Heart left ventricle (tissue), 16 donors: ENCODE data around the gene ZNF837. TPM values are rescaled to one million over a fixed set of nuclear protein-coding genes. Genes with fewer than 3 reads are reported as not detected.

Experiments used
- ATAC-seq, 4 donors: fragments of 200-7000 bp; cut with Tn5 transposase; one replicate each; pipeline ENCODE4 v1.9.1; 2020 to 2022; ENCODE audit warnings: moderate library complexity in 4 of 4, mild to moderate bottlenecking in 3 of 4, moderate number of reproducible peaks in 1 of 4
- DNase-seq, 5 donors: peaks; one replicate each; pipeline ENCODE4 v3.0.0-alpha.2; 2020
- H3K27ac ChIP-seq, 12 donors: fragments of 200-600 bp; sonication (generic) in 4 of 12; one replicate each; pipeline versions ENCODE4 v1.5.0 to v1.8.0; 2016 to 2022; ENCODE audit warnings: mild to moderate bottlenecking in 2 of 12
- H3K27me3 ChIP-seq, 9 donors: fragments of 200-600 bp; sonication (generic) in 2 of 9; one replicate each; pipeline versions ENCODE4 v1.5.1 to v1.8.0; 2016 to 2022; ENCODE audit warnings: mild to moderate bottlenecking in 3 of 9
- H3K36me3 ChIP-seq, 9 donors: fragments of 200-600 bp; sonication (generic) in 2 of 9; one replicate each; pipeline versions ENCODE4 v1.5.0 to v1.8.0; 2018 to 2022; ENCODE audit warnings: mild to moderate bottlenecking in 2 of 9
- H3K4me1 ChIP-seq, 12 donors: fragments of 200-600 bp; sonication (generic) in 4 of 12; one replicate each; pipeline versions ENCODE4 v1.5.0 to v1.8.0; 2016 to 2022; ENCODE audit warnings: mild to moderate bottlenecking in 3 of 12
- H3K4me3 ChIP-seq, 12 donors: fragments of 200-600 bp; sonication (generic) in 4 of 12; one replicate each; pipeline versions ENCODE4 v1.5.0 to v1.8.0; 2017 to 2022; ENCODE audit warnings: mild to moderate bottlenecking in 9 of 12, moderate library complexity in 4 of 12
- H3K9me3 ChIP-seq, 12 donors: fragments of 200-600 bp; sonication (generic) in 4 of 12; one replicate each; pipeline versions ENCODE4 v1.5.0 to v1.8.0; 2016 to 2022; ENCODE audit warnings: mild to moderate bottlenecking in 1 of 12
- CTCF ChIP-seq, 12 donors: fragments of 200-600 bp; sonication (generic) in 4 of 12; IDR thresholded peaks; one replicate each; pipeline versions ENCODE4 v1.5.0 to v1.8.0; 2018 to 2022; ENCODE audit warnings: antibody characterized with exemption in 12 of 12, mild to moderate bottlenecking in 5 of 12
- POLR2A ChIP-seq, 2 donors: fragments of 450-650 bp; IDR thresholded peaks; one replicate each; pipeline ENCODE4 v1.6.1; 2017; ENCODE audit warnings: antibody characterized with exemption in 2 of 2, mild to moderate bottlenecking in 2 of 2, moderate library complexity in 2 of 2
- WGBS, 4 donors: extraction: QIAGEN DNeasy Blood & Tissue Kit in 2 of 4; methylation state at CpG; one replicate each; pipeline versions ENCODE4 v1.1.5 to v1.1.7; 2013 to 2018; 5-methylcytosine and 5-hydroxymethylcytosine counted together
- intact Hi-C, 10 donors: fragments of 100-400 bp; cut with DNase I; formaldehyde crosslinking; loops; one replicate each; pipeline versions ENCODE4 v1.11.1 to v1.14.2; 2022
- polyA plus RNA-seq, 2 donors: library from polyadenylated mRNA; stranded (reverse); fragments of 200-250 nt; gene quantifications; one replicate each; pipeline ENCODE4 v1.2.3, GENCODE V29; 2013
- total RNA-seq, 9 donors: library from RNA; depleted of rRNA in 2 of 9; stranded (reverse); fragments of >200 nt in 2 of 9; fragmentation: NEBNext Ultra II Directional in 3 of 9; extraction: Animal tissue kit (Norgen Biotek cat#: 25700) in 3 of 9; gene quantifications; one replicate each; pipeline versions ENCODE4 v1.1.0 to v1.2.4, GENCODE V29; 2016 to 2023
- donor health status: ischemic (EF 13 %, LVEDD 7.1; RV severe dilation, severe dysfunction).
- donor health status: healthy with polysubstance abuse.
- donor health status: DM: no; HTN: yes; CAD: no.
- donor health status: DM: no; HTN: no; CAD: no.
- donor health status: ischemic (EF 25% LVEDD 6.9; RV normal size, moderate dysfunction).
- donor health status: ischemic (EF 25% LVEDD 5.7; RV mildly dilated, moderate dysfunction).
- donor health status: healthy.
- donor health status: DM: yes; HTN: yes; CAD: no.
- donor health status: ischemic (EF 35%, LVEDD 5.7; RV mildly dilated, moderate dysfunction).
- donor health status: nonischemic (EF 11% LVEDD 7.7; RV severe dilation, severe dysfunction).
- donor health status: DM: yes; HTN: yes; CAD: no.
- donor health status: PGD.
- donor health status: ischemic (EF 29% LVEDD 5.4; RV normal size, mild dysfunction).
- donor health status: nonischemic (EF 23%, LVEDD 6.1; RV moderate dilation, normal function).

ZNF837 gene
- total and polyA plus RNA-seq, 11 donors = 0.17 to 0.75 (median 0.57) TPM; not detected in 2

GRCh38 chr19:58336820-58337219, 44.0 kb downstream of the ZNF837 start:
- Histone ChIP-seq H3K4me1 (no peaks in the 10 kb centered on the region), H3K27ac (no peak overlapping the region), H3K4me3 (no peak overlapping the region), H3K36me3 (peaks cover 0 to 51% (median 36%) of the 10 kb centered on the region in 9 donors), H3K27me3 (no peaks in the 10 kb centered on the region), H3K9me3 (no peaks in the 10 kb centered on the region)
- ATAC-seq (no peak), DNase-seq (no peak)
- 92 to 98% (median 96%) methylated on average over 4 of the region's 4 CpGs for WGBS, 4 donors
- intact Hi-C loops = no loop called here
- TF ChIP-seq POLR2A (IDR thresholded peaks at IDR 0.05) (no peak), CTCF (IDR thresholded peaks at IDR 0.05) (no peak)

DNA sequence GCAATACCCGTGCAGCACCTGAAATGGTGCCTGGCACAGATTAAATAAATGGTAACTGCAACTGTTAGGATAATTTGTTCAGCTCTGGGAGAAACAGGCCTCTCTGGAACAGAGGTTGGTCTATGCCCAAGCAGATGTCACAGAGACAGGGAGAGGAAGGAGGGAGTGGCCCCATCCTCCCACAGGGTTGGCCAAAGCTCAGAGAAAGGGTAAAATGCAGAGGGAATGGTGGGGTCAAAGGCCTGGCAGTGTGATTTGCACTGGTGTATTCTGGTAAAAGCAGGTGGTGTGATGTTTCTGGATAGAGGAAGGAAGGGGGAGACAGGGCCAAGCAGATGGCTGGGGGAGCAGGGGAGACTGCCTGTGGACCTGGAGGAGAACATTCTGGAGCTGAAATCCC, 44.6 kb downstream of the ZNF837 start:
- Histone ChIP-seq H3K27me3 (no peaks in the 10 kb centered on the region), H3K27ac (no peak overlapping the region), H3K4me1 (no peaks in the 10 kb centered on the region), H3K36me3 (peaks cover 0 to 48% (median 36%) of the 10 kb centered on the region in 9 donors), H3K9me3 (no peaks in the 10 kb centered on the region), H3K4me3 (no peak overlapping the region)
- WGBS, 4 donors = 93 to 100% (median 98%) methylated on average over 1 of the region's 1 CpG
- ATAC-seq = no peak
- DNase-seq = no peak
- intact Hi-C loops = no loop called here
- TF ChIP-seq POLR2A (IDR thresholded peaks at IDR 0.05) = no peak
- no peak for TF ChIP-seq CTCF (IDR thresholded peaks at IDR 0.05)

GRCh38 chr19:58335630-58336029, 45.2 kb downstream of the ZNF837 start:
- ATAC-seq (no peak), DNase-seq (no peak)
- Histone ChIP-seq H3K9me3 (no peaks in the 10 kb centered on the region), H3K36me3 (peaks cover 0 to 46% (median 36%) of the 10 kb centered on the region in 9 donors), H3K4me1 (peaks cover 0 to 3% (median 0%) of the 10 kb centered on the region in 12 donors), H3K27me3 (no peaks in the 10 kb centered on the region), H3K4me3 (no peak overlapping the region), H3K27ac (no peak overlapping the region)
- TF ChIP-seq CTCF (IDR thresholded peaks at IDR 0.05) (no peak), POLR2A (IDR thresholded peaks at IDR 0.05) (no peak)
- intact Hi-C loops = no loop called here
- 81 to 93% (median 88%) methylated on average over 3 of the region's 3 CpGs for WGBS, 4 donors

DNA sequence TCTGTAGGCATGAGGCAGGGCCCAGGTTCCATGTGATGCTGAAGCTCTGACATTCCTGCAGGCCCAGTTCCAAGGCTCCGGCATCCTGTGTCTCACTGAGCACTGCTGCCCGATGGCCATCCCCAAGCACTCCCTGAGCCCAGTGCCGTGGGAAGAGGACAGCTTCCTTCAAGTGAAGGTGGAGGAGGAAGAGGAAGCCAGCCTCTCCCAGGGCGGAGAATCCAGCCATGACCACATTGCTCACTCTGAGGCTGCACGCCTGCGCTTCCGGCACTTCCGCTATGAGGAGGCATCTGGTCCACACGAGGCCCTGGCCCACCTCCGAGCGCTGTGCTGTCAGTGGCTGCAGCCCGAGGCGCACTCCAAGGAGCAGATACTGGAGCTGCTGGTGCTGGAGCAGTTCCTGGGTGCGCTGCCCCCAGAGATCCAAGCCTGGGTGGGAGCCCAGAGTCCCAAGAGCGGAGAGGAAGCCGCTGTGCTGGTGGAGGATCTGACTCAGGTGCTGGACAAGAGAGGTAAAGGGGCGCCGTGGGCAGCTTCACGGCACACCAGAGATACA, 46.1 kb downstream of the ZNF837 start:
- 90 to 94% (median 92%) methylated on average over 19 of the region's 19 CpGs for WGBS, 4 donors
- H3K27me3 ChIP-seq = no peaks in the 10 kb centered on the region
- H3K27ac ChIP-seq = no peak overlapping the region
- intact Hi-C loops = no loop called here
- peaks cover 0 to 10% (median 0%) of the 10 kb centered on the region in 12 donors for H3K4me1 ChIP-seq
- peaks cover 0 to 41% (median 32%) of the 10 kb centered on the region in 9 donors for H3K36me3 ChIP-seq
- H3K9me3 ChIP-seq = no peaks in the 10 kb centered on the region
- no peak overlapping the region for H3K4me3 ChIP-seq
- ATAC-seq (no peak), DNase-seq (no peak)
- TF ChIP-seq CTCF (IDR thresholded peaks at IDR 0.05) = no peak
- TF ChIP-seq POLR2A (IDR thresholded peaks at IDR 0.05) = no peak
